K562 (cell line): ENCODE data around the gene CATSPER1. TPM values are rescaled to one million over a fixed set of nuclear protein-coding genes. Genes with fewer than 3 reads are reported as not detected.

Source experiments
- BCL6 ChIP-seq: fragments of 250-450 bp; sonication (Bioruptor Pico); IDR thresholded peaks from 2 replicates; pipeline ENCODE4 v1.4.0; 2020
- CEBPG ChIP-seq, 3 experiments: fragments of 200-800 bp in 1 of 3; sonication (Bioruptor generic) in 1 of 3; sonication (generic) in 1 of 3; formaldehyde crosslinking in 1 of 3; IDR thresholded peaks in 2 of 3; conservative IDR thresholded peaks in 1 of 3; 2 replicates each; pipeline versions ENCODE4 v1.6.1 to v1.8.0; 2016 to 2022; ENCODE audit warnings: missing compliant biosample characterization in 2 of 3, missing genetic modification characterization in 2 of 3, mild to moderate bottlenecking in 1 of 3, missing genetic modification reagents in 1 of 3
- E4F1 ChIP-seq: fragments of 250-450 bp; sonication (Bioruptor Pico); IDR thresholded peaks from 2 replicates; pipeline ENCODE4 v1.5.0; 2021; ENCODE audit warnings: mild to moderate bottlenecking, borderline replicate concordance
- FOXJ3 ChIP-seq: sonication (generic); formaldehyde crosslinking; IDR thresholded peaks from 2 replicates; pipeline ENCODE4 v1.4.0; 2020; ENCODE audit warnings: mild to moderate bottlenecking, missing genetic modification reagents
- FUS ChIP-seq: fragments of 200-400 bp; formaldehyde crosslinking; optimal IDR thresholded peaks from 2 replicates; pipeline ENCODE3; 2017; ENCODE audit warnings: low read depth, low read length
- HMBOX1 ChIP-seq: sonication (generic); IDR thresholded peaks from 2 replicates; pipeline ENCODE4 v1.6.1; 2016
- HNRNPK ChIP-seq: fragments of 200-400 bp; formaldehyde crosslinking; IDR thresholded peaks from one replicate; pipeline ENCODE4 v1.6.1; 2018; ENCODE audit warnings: mild to moderate bottlenecking, low read depth, low read length; ENCODE audit not compliant: poor library complexity, severe bottlenecking
- MAX ChIP-seq: sonication (generic); formaldehyde crosslinking; IDR thresholded peaks from 2 replicates; pipeline ENCODE4 v1.9.0; 2022; ENCODE audit warnings: mild to moderate bottlenecking, missing genetic modification reagents
- MEF2D ChIP-seq: conservative IDR thresholded peaks from 2 replicates; pipeline ENCODE4 v1.6.1; 2016; ENCODE audit warnings: low read depth, missing genetic modification characterization, missing compliant biosample characterization
- MYBL2 ChIP-seq, 2 experiments: fragments of 450-650 bp in 1 of 2; sonication (generic) in 1 of 2; formaldehyde crosslinking in 1 of 2; IDR thresholded peaks; 2 replicates each; pipeline versions ENCODE4 v1.6.1 to v1.8.1; 2017 to 2022; ENCODE audit warnings: borderline replicate concordance in 1 of 2, inconsistent platforms in 1 of 2, low read depth in 1 of 2, mild to moderate bottlenecking in 1 of 2, missing genetic modification reagents in 1 of 2, moderate library complexity in 1 of 2
- RBBP5 ChIP-seq: fragments of 200-600 bp; sonication (generic); IDR thresholded peaks from 2 replicates; pipeline ENCODE4 v1.6.1; 2012; ENCODE audit warnings: borderline replicate concordance, mild to moderate bottlenecking, low read length, control low read depth, inconsistent platforms; ENCODE audit not compliant: insufficient read depth, poor library complexity, severe bottlenecking
- RBM39 ChIP-seq: fragments of 200-400 bp; formaldehyde crosslinking; optimal IDR thresholded peaks from 2 replicates; pipeline ENCODE3; 2018; ENCODE audit warnings: low read depth, low read length
- TCFL5 ChIP-seq: fragments of 250-450 bp; sonication (Bioruptor Pico); conservative IDR thresholded peaks from 2 replicates; pipeline ENCODE4 v1.6.1; 2021; ENCODE audit warnings: mild to moderate bottlenecking, moderate library complexity, matching md5 sums
- USF1 ChIP-seq: sonication (generic); formaldehyde crosslinking; IDR thresholded peaks from 2 replicates; pipeline ENCODE4 v1.9.0; 2022; ENCODE audit warnings: mild to moderate bottlenecking, missing genetic modification reagents
- ZBTB43 ChIP-seq: sonication (generic); formaldehyde crosslinking; IDR thresholded peaks from 2 replicates; pipeline ENCODE4 v1.8.0; 2023; ENCODE audit warnings: mild to moderate bottlenecking, missing genetic modification reagents
- ZBTB9 ChIP-seq: fragments of 450-650 bp; formaldehyde crosslinking; IDR thresholded peaks from 2 replicates; pipeline ENCODE4 v1.4.0; 2020; ENCODE audit warnings: mild to moderate bottlenecking, moderate library complexity
- ZKSCAN1 ChIP-seq: fragments of 150-350 bp; IDR thresholded peaks from 2 replicates; pipeline ENCODE4 v1.6.1; 2016; ENCODE audit warnings: low read depth, low read length
- ZNF174 ChIP-seq: fragments of 250-450 bp; sonication (Bioruptor Pico); IDR thresholded peaks from 2 replicates; pipeline ENCODE4 v1.4.0; 2020; ENCODE audit warnings: mild to moderate bottlenecking
- ZNF444 ChIP-seq: fragments of 250-450 bp; sonication (Bioruptor Pico); IDR thresholded peaks from 2 replicates; pipeline ENCODE4 v1.4.0; 2020; ENCODE audit warnings: mild to moderate bottlenecking, moderate library complexity
- ZNF696 ChIP-seq: fragments of 250-450 bp; sonication (Bioruptor Pico); conservative IDR thresholded peaks from 2 replicates; pipeline ENCODE4 v1.4.0; 2020; ENCODE audit warnings: mild to moderate bottlenecking, moderate library complexity
- polyA plus RNA-seq, 8 experiments: library from polyadenylated mRNA; depleted of rRNA in 4 of 8; stranded (reverse) in 5 of 8; unstranded in 3 of 8; fragments of >200 nt; fragmentation: Nextera tagmentation in 2 of 8; fragmentation: Illumina TruSeq in 1 of 8; extraction: Ambion mirVana in 2 of 8; extraction: Trizol in 1 of 8; gene quantifications; 2 replicates each; pipeline versions ENCODE4 v1.2.1 to v1.2.3, GENCODE V29; 2011 to 2014; ENCODE audit warnings: inconsistent platforms in 1 of 8, missing spikeins in 1 of 8
- total RNA-seq, 7 experiments: library from RNA; depleted of rRNA in 6 of 7; stranded (reverse); fragments of >200 nt in 6 of 7; fragmentation: Illumina TruSeq in 2 of 7; extraction: Trizol in 2 of 7; gene quantifications; 2 replicates each; pipeline versions ENCODE4 v1.2.1 to v1.2.3, GENCODE V29; 2011 to 2021; ENCODE audit warnings: low replicate concordance in 1 of 7

Gene CATSPER1
- total and polyA plus RNA-seq, 9 of the 15 experiments (the other 6 are each of a cell fraction or from before 2014, with no cell fraction given) = 0.21 to 3.3 (median 0.76) TPM

- TF ChIP-seq MEF2D (tag) (no peak), ZNF696 (no peak), HMBOX1 (no peak), MYBL2 (IDR thresholded peaks at IDR 0.05; ENCODE audit: low read depth) (no peak), MYBL2 (CRISPR knock-in tag; IDR thresholded peaks at IDR 0.05; ENCODE audit: borderline replicate concordance) (no peak), TCFL5 (no peak), ZBTB9 (CRISPR knock-in tag) (no peak), RBBP5 (no peak), RBM39 (no peak), HNRNPK (no peak), FOXJ3 (0 out of 2 replicates have a peak, but pooled peaks have one; percentile 34), FUS (no peak), USF1 (CRISPR knock-in tag) (no peak), MAX (CRISPR knock-in tag) (peak; percentile 45; the same call in 1 of the 2 replicates), ZKSCAN1 (no peak), ZNF444 (CRISPR knock-in tag) (no peak), BCL6 (CRISPR knock-in tag) (no peak), ZBTB43 (CRISPR knock-in tag) (no peak), ZNF174 (CRISPR knock-in tag) (no peak), E4F1 (no peak), CEBPG (CRISPR knock-in tag; IDR thresholded peaks at IDR 0.05) (0 out of 2 replicates have a peak, but pooled peaks have one; percentile 14), CEBPG (tag; conservative IDR thresholded peaks at IDR 0.05 in 1 of 2, IDR thresholded peaks at IDR 0.05 in 1 of 2) (no peak)
These were observed 29.0 kb downstream of the CATSPER1 start (continued) for GRCh38 chr11:65997286-65997685.
